Fibroblast of peridontal ligament (primary cell): ENCODE measurements around the gene ST8SIA4.

Experiments used
- DNase-seq: peaks from one replicate; pipeline ENCODE4 v3.0.0-alpha.2; 2010; ENCODE audit errors: extremely low read depth

The ST8SIA4 gene

DNA sequence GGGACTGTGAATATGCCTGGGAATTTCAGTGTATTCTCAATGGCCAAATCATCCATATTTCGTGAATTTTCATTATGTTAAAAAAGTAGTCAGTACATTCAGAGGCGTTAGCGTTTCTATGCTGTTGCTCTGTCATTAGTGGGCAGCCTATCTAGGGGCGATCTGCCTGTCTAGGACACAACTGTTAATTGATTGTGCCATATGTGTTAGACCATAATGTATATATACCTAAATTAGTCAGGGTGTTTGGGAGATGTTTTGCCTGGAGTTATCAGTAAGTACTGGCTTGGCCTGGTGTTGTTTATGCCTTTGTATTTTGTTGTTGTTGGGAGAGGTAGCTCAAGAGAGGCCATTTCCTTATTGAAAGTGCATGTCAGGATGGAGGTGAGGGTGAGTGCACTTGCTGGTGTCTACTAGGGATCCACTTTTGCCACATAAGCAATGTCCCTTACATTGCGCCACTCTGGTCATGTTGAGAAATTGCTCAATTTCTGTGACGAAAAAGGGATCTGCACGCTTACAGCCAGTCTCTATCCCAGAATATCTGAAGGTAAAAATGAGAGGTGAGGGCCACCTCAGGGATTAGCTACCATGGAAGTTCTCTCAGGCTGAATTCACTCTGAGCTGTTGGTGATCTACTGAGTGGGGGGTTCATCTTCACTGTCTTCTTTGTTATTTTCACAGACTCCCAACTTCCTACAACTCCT, 123.3 kb downstream of the ST8SIA4 start:
- DNase-seq: no peak

DNA sequence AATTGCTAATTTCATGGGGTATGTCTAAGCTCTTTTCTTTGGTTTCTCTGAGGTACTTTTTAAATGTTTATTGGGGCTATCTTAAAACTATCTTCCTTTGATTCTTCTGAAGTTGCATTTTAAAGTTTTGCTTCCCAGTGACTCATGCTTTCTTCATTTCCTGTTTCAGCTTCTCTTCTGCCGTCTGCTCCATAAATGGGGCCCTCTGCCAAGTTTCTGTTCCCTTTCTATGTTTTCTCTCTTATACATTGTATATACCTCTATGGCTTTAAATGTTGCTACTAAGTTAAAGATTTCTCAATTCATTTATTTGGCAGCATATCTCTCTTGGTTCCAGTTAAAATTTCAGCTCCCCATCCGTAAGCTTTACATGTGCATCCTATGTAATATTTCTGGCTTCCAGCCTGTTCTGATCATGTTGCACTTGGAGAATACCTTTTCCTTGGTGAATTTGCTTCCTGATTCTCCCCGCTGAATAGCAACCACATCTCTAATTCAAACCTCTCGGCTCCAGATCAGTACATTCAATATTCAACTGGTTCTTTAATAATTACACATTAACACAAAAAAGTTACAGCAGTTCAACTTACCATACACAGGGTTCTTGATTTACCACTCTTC, 125.3 kb downstream of the ST8SIA4 start:
- peak; percentile 84 for DNase-seq

DNA sequence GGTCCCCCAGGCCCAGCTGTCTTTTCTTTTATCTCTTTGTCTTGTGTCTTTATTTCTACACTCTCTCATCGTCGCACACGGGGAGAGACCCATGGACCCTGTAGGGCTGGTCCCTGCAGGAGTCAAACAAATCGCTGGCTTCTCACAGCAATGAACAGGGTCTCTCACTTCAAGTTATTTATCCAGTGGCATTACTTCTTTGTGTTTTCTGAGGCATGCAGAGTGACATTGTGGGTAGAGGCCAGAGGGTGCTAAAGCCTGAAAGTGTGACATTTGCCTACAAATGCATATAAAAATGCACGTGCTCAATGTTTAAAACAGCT, 127.6 kb downstream of the ST8SIA4 start:
- DNase-seq: no peak

DNA sequence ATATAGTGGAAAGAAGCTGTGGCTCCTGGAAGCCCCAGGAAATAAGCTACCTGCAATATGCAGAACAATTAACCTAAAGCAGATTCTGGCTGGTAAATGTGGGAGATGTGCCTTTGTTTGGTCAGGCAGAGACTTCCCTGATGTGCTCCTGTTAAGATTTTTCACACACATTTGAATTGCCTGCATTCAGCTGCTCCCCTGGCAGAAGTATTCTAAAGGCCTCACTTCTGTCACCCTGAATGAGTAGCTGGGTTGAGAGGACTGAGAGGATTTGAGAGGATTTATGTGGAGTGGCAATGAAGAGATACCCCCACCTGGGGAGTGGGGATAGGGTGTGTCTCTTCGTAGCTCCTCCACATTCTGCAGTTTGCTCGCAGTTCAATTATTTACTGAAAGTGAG, 130.5 kb downstream of the ST8SIA4 start:
- DNase-seq: no peak

DNA sequence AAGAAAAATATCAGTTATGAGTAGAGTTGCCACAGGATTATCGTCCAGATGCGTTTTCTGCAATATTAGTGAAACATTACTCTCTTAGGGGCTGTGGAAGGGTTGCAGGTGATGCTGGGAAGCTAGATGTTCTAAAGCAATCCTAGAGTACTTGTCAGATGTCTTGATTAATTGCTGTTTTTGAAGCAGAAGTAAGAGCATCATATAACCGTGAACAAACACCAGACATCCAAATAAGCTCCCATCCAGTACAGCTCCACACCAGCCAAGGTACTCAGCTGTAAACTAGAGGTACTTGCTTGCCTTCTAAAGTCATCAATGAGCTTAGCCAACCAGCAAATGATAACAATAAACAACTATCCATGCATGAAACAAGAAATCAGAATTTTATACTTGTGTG, 131.1 kb downstream of the ST8SIA4 start:
- no peak for DNase-seq

DNA sequence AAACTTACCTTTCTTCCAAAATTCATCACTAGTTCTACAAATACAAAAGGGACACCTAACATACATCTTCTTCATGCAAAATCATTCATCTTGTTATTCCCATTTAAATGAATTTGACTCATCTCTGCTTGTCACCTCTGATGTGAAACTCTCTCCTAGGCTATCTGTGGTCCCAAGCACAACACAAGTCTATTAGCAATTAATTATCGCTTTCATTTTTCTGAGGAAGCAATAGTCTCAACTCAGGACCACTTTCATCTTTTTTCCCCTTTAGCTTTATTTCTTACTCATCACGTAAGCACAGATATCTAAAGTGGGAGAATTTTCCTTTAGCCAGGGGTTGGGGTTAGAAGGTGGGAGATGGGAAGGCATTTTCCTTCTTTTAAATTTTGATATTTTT, 131.9 kb downstream of the ST8SIA4 start:
- DNase-seq: no peak

DNA sequence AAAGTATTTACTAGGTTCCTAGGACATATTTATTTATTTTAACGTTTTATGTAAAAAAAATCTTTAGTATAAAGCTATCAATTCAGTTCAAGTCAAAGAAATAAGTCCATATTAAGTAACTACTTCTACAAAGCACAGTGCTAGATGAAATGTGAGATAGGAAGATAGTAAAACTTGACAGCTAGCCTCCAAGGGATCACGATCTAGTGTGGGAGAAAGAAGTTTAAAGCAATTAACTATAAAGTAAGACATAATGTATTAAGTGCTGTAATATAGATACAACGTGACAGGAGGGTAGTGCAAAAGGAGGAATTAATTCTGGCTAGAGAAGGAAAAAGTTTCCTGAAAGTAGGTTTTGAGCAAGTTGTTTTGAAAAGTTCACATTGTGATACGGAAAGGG, 134.9 kb downstream of the ST8SIA4 start:
- no peak for DNase-seq

DNA sequence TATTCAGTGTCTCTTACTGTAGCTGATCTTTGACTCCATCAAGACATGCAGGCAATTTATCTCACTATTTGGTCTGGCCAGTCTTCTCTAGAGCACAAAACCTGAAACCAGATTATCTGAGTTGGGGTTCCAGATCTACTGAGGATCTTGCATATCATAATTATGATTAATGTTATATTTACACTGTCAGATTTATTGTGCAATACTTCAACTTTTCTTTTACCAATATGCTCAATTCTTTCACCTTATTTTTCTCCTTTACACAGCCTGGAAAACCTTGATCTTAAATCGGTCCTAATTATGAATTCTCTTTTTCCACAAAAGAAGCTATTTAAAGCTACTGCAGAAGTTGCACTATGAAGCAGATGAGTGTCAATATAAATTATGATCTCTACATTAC, 140.1 kb downstream of the ST8SIA4 start:
- no peak for DNase-seq

DNA sequence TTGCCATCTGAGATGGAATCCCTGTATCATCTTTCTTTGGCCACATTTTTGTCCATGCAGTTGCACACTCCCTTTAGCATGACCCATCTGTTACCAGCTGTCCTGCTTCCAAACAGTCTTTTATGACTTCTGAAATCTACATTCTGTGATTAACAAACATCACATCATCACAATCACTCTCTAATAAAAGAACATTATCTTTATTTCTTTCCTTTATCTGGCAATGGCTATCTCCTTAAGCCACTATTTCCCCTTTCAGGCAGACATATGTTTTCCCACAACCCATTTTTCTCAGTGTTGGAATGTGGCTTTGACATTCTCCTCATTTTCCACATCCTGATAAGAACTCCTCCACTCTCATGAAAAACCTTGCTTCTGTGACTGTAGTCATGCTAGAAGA, 141.0 kb downstream of the ST8SIA4 start:
- DNase-seq: no peak

DNA sequence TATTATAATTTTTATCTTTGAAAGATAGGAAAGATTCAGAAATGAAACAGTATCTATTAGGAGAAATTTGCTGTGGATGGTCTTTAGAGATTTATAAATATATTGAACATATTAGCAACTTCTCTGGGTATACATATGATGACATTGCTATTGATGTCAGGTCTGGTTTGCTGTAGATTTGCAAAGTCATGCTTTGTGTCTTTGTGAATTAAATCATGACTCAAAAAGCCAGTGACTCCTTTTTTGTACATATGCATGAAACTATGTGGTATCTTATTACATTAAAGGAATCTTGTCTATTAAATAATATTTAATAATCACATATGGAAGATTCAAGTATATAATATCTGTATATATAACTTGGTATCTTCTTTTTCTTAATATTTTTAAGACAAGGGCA, 141.9 kb downstream of the ST8SIA4 start:
- DNase-seq: peak; percentile 53

DNA sequence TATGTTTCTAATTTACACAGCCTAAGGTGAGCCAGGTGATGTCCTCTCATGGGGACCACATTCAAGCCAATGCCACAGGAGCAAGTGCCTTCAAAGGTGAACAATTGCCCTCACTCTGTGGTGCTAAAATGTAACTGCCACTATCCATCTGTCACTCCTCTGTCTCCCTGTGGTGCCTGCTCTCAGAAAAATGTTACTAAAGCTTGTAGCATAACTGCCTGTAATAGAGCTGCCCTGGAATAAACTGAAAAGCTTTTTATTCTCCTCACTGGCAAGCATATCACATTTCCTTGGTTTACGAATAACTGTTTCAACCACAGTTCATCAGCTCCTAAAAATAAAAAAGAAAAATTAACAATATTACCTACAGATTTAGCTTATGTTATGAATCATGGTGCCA, 142.4 kb downstream of the ST8SIA4 start:
- DNase-seq: peak; percentile 32

DNA sequence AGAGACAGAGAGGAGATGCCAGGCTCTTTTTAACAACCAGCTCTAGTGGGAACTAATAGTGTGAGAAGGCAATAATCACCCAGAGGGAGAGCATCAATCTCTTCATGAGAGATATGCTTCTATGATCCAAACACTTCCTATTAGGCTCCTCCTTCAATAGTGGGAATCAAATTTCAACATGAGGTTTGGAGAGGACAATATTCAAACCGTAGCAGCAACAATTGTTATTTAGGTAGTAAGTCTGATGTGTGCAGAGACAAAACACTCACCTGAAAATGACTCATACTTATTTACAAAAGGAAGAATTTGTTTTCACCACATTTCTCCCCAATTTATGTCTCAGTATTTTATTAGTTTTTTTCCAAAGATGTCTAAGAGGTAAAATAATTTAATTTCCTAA, 144.3 kb downstream of the ST8SIA4 start:
- no peak for DNase-seq

DNA sequence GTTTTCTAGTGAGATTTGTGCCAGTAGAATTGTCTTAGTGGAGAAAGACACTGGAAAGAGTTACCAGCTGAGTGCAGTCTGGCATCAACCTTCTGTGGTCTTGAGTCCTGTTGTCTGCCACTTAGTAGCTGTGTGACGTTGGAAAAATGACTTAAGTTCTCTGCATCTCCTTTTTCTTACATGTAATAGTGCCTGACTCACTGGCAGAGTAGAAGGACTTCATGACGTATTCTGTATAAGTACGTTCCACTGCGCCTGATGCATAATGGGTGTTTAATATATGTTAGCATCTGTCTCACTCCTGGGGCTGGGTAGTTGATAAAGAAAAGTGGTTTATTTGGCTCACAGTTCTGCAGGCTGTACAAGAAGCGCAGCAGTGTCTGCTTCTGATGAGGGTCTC, 144.8 kb downstream of the ST8SIA4 start:
- no peak for DNase-seq

DNA sequence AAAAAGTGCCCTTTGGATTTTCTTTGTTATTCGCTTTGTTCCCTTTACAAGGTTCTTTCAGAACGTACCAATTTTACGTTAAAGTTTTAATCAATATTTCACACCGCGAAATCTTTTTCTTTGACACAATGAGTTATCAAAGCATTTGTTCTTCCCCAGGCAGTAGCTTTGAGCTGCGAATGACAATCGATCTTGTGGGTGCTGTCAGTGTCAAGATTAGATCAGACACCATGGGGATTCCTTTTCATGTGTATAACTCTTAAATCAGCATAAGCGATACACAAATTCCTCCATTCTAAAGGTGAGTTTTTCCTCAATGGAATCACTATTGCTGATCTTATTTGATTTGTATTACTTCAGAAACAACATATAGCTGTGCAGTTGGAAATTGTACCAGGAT, 145.5 kb downstream of the ST8SIA4 start:
- no peak for DNase-seq
